HuH-7.5 (cell line): ENCODE measurements around the gene HDAC9.
"Not testable (repeated sequence)": the region's sequence is repeated elsewhere in the genome, so short reads cannot be mapped to it uniquely, and the experiment has no call there.

ENCODE experiments used
- DNase-seq: peaks from one replicate; pipeline ENCODE4 v3.0.0; 2011; ENCODE audit warnings: low spot score

Gene HDAC9

GRCh38 chr7:19026888-19027287, 531.3 kb downstream of the HDAC9 start:
- no peak for DNase-seq

DNA sequence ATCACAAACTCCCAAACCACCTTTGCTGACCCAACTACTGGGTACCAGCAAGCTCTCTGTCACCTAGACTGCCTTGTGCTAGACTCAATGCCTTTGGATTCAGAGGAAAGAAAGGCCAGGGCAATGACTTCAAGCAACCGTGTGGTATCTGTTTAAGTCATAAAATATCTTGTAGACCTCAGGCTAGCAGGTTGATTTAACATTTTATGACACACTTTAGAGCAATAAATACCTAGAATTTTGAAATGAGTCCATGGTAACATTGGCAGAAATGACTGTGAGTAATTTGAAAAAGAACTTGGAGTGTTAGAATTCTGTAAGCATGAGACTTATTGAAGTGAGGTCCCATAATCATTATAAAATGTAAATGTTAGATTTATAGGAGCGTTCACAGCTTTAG, 534.7 kb downstream of the HDAC9 start:
- DNase-seq, result no peak

DNA sequence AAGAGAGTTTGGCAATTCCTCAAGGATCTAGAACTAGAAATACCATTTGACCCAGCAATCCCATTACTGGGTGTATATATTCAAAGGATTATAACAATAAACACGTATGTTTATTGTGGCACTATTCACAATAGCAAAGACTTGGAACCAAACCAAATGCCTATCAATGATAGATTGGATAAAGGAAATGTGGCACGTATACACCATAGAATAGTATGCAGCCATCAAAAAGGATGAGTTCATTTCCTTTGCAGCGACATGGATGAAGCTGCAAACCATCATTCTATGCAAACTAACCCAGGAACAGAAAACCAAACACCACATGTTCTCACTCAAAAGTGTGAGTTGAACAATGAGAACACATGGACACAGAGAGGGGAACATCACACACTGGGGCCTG, 537.4 kb downstream of the HDAC9 start:
- DNase-seq, result not testable (repeated sequence)

GRCh38 chr7:19051767-19052375, 556.3 kb downstream of the HDAC9 start:
- peak; percentile 16 for DNase-seq
